Cerebellar nuclear complex (tissue), 1 donor: ENCODE measurements around the gene MAP6.
"Not testable (repeated sequence)": the region's sequence is repeated elsewhere in the genome, so short reads cannot be mapped to it uniquely, and the experiment has no call there.

ENCODE experiments used
- DNase-seq, 2 experiments: peaks; one replicate each; lab custom pipeline; 2025; lab: John Stamatoyannopoulos, UW

Gene MAP6

GRCh38 chr11:75591966-75592365 lies 76.9 kb downstream of the MAP6 start:
- DNase-seq, result no peak

DNA sequence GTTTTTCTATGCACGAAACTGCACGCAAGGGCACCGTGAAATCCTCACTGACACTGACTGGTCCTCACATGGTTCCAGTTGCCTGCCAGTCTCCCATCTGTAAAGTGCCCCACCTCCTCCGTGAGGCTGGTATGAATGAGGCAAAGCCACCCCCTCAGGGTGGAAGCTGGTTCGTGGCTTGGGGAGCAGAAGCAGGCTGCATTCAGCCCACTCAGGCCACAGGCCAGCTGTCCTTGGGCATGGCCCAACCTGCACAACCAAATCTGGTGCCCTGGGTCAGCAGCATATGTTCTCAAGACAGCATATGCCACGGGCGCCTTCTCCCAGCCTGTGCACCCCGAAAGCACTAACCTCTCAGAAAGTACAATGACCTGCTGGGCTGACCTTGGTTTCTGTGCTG lies 77.5 kb downstream of the MAP6 start:
- DNase-seq, result peak in 1 of 2 experiments; percentile 46

GRCh38 chr11:75589933-75590332 lies 78.9 kb downstream of the MAP6 start:
- DNase-seq, result no peak

DNA sequence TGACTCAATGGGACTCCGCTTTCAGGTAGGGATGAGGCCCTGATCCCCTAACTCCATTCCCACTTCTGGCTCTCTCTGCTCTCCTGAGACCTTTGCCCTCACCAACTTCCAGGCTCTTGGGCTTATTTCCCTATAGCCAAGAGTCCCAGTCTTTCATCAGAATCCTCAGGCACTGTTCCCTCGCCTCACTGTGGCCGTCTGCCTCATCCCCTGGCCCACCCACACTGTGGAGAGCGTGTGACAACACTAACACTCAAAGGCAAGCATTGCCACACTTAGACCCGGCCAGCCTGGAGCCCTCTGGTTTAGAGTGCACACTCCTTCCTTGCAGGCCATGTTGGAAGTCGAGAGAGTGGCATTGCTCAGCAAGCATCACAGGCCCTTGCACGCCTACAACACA lies 79.8 kb downstream of the MAP6 start:
- DNase-seq, result no peak

- no peak for DNase-seq
Measured at GRCh38 chr11:75588051-75588481, 80.8 kb downstream of the MAP6 start.

DNA sequence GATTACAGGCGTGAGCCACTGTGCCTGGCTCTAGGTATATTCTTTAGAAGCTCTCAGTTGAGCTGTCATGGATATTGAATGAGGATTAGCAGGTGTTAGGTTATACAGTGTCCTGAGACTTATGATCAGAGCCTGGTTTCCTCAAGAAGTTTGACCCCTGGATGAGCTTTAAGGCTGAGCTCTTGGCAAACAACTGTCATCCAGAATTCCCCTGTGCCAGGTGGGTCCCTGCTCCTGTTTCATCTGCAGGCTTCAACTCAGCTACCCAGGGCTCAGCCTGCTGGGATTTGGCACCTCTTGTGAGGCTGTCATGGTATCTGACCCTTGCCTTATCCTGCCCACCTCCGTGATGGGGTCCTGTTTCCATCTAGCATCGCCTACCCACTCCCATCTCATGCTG lies 82.4 kb downstream of the MAP6 start:
- no peak for DNase-seq

- DNase-seq, result no peak
Measured at GRCh38 chr11:75585293-75585670, 83.6 kb downstream of the MAP6 start.

DNA sequence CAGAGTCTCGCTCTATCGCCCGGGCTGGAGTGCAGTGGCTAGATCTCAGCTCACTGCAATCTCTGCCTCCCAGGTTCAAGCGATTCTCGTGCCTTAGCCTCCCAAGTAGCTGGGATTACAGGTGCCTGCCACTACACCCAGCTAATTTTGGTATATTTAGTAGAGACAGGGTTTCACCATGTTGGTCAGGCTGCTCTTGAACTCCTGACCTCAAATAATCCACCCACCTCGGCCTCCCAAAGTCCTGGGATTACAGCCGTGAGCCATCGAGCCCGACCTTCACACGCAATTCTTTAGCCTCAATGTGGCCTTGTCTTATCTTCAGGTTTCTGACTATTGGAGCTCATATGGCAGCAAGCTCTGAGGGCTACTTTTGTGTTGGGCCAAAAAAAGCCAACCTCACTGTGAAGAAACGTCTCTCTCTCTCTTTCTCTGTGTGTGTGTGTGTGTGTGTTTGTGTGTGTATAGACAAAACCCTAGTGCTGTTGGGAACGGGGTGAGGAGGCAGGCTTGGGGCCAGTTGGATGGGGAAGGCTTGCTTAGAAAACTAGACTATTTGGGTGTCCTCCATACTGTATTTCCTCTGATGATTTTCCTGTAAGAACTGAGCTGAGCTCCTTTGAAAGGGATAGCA lies 84.1 kb downstream of the MAP6 start:
- not testable (repeated sequence) for DNase-seq

- DNase-seq, result peak in 1 of 2 experiments; percentile 23
Measured at GRCh38 chr11:75583718-75584658, 84.8 kb downstream of the MAP6 start.

DNA sequence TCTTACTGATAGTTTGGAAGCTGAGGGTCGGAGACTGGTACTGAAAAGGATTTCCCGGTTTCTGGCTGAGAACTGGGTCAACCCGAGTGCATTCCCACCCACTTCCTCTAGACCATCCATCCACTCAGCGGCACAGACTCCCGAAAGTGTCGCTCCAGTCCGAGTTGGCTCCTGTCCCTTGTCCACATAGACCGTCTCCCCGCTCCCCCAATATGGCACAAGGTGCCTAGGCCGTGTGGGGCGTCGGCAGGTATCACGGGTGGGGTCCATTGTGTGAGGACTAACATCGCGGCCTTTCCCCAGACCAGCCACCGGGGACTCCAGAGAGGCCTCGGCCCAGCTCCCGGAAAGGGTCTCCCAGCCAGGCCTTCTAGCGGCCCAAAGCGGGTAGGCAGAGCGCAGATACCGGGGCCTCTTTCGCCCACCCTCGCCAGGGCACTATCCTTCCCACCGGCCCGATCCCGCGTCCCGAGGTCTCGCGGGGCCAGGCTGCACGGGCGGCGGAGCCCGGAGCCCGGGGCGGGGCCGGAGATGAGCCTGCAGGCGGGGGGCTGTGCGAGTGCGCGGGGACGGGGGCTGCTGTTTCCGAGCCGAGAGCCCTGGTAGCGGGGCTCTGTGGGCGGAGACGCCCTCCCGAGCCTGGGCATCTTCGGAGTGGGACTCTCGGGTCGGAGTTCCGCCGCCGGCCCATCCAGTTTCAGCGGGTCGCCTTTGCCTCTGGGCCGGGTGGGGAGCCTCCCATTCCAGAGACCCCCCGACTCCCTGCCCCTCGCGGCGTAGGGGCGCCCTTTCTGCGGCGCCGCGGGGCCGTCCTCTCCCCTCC lies 85.7 kb downstream of the MAP6 start:
- DNase-seq, result no peak

- DNase-seq, result no peak
Measured at GRCh38 chr11:75582506-75582894, 86.3 kb downstream of the MAP6 start.

DNA sequence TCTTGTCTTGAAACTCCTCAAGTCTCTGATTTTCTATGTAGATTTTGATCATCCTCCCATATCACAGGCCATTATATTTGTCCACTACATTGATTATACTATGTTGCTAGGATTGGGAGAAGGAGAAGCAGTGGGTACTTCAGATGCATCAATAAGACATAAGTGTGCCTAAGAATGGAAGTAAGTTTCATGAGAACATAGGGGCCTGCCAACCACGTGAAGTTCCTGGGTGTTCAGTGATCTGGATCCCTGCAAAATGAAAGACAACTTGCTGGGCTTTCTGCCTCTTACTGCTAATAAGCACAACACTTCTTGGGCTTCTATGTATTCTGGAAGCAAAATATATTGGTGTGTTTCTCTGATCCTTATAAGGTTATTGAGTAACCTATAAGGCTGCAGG lies 89.0 kb downstream of the MAP6 start:
- no peak for DNase-seq

- DNase-seq, result no peak
Measured at GRCh38 chr11:75578977-75579376, 89.9 kb downstream of the MAP6 start.

GRCh38 chr11:75577207-75577606 lies 91.6 kb downstream of the MAP6 start:
- DNase-seq, result no peak

DNA sequence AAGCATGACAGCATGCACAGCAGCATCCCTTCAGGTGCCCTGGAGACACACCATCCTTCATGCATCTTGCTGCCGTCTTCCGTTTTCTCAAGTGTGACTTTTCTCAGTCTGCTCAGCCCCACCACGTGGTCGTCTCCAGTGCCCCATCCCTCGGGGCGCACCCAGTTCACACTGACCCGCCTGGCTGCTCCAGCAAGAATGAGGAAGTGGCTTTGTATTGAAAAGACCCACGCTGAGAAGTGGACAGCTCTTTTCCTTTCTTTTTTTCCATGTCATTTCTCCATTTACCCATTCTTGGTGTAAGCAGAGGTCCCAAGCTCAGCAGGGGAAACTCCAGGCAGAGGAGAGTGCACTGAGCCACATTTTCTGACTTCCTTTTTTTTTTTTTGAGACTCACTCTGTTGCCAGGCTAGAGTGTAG lies 92.3 kb downstream of the MAP6 start:
- DNase-seq, result no peak

GRCh38 chr11:75576017-75576416 lies 92.8 kb downstream of the MAP6 start:
- no peak for DNase-seq

- DNase-seq, result no peak
Measured at GRCh38 chr11:75574698-75575602, 93.9 kb downstream of the MAP6 start.

GRCh38 chr11:75572744-75573143 lies 96.1 kb downstream of the MAP6 start:
- peak in 1 of 2 experiments; percentile 53 for DNase-seq

GRCh38 chr11:75571625-75572024 lies 97.2 kb downstream of the MAP6 start:
- no peak for DNase-seq

- DNase-seq, result no peak
Measured at GRCh38 chr11:75570559-75571139, 98.2 kb downstream of the MAP6 start.

GRCh38 chr11:75568616-75569219 lies 100.1 kb downstream of the MAP6 start:
- no peak for DNase-seq
